Tibial artery (tissue), 4 donors: ENCODE data around the gene RGS7.
"Not testable (repeated sequence)": the region's sequence is repeated elsewhere in the genome, so short reads cannot be mapped to it uniquely, and the experiment has no call there.

ENCODE experiments used
- DNase-seq, 2 donors: peaks; one replicate each; pipeline ENCODE4 v3.0.0-alpha.2; 2019
- H3K27ac ChIP-seq, 2 donors: fragments of 200-600 bp; sonication (generic) in 1 of 2; 1 replicate in 1 of 2; 2 replicates in 1 of 2; pipeline ENCODE4 v1.5.1; 2018 to 2019; ENCODE audit warnings: mild to moderate bottlenecking in 1 of 2
- H3K27me3 ChIP-seq, 2 donors: fragments of 200-600 bp; sonication (generic) in 1 of 2; one replicate each; pipeline versions ENCODE4 v1.5.1 to v1.6.0; 2016 to 2019
- H3K36me3 ChIP-seq, 3 donors: fragments of 200-600 bp; sonication (generic) in 2 of 3; one replicate each; pipeline ENCODE4 v1.5.1; 2016 to 2019; ENCODE audit warnings: mild to moderate bottlenecking in 2 of 3
- H3K4me1 ChIP-seq, 4 donors: fragments of 200-600 bp; sonication (generic) in 2 of 4; 1 replicate in 3 of 4; 2 replicates in 1 of 4; pipeline ENCODE4 v1.5.1; 2016 to 2019
- H3K4me3 ChIP-seq, 2 donors: fragments of 200-600 bp; sonication (generic) in 1 of 2; 1 replicate in 1 of 2; 2 replicates in 1 of 2; pipeline ENCODE4 v1.5.1; 2018 to 2019; ENCODE audit warnings: mild to moderate bottlenecking in 2 of 2
- H3K9me3 ChIP-seq, 3 donors: fragments of 200-600 bp; sonication (generic) in 1 of 3; one replicate each; pipeline ENCODE4 v1.5.1; 2016 to 2019
- intact Hi-C: fragments of 100-400 bp; cut with DNase I; formaldehyde crosslinking; loops from one replicate; pipeline ENCODE4 v1.15.0; 2023; ENCODE audit warnings: low total_unique reads
- TF ChIP-seq, protein P1 (sequence below), 2 experiments: fragments of 200-600 bp in 1 of 2; fragments of 450-650 bp in 1 of 2; IDR thresholded peaks; one replicate each; pipeline ENCODE4 v1.5.1; 2017 to 2019; ENCODE audit warnings: antibody characterized with exemption in 2 of 2, mild to moderate bottlenecking in 1 of 2, moderate library complexity in 1 of 2

RGS7 gene

GRCh38 chr1:241225741-241226140 is 131.3 kb downstream of the RGS7 start:
- Histone ChIP-seq H3K4me3 (no peak overlapping the region), H3K9me3 (peaks cover 0 to 5% (median 0%) of the 10 kb centered on the region in 3 donors), H3K36me3 (no peaks in the 10 kb centered on the region), H3K27ac (no peak overlapping the region), H3K27me3 (no peaks in the 10 kb centered on the region), H3K4me1 (no peaks in the 10 kb centered on the region)
- intact Hi-C loops, result no loop called here
- TF ChIP-seq, protein P1, sequence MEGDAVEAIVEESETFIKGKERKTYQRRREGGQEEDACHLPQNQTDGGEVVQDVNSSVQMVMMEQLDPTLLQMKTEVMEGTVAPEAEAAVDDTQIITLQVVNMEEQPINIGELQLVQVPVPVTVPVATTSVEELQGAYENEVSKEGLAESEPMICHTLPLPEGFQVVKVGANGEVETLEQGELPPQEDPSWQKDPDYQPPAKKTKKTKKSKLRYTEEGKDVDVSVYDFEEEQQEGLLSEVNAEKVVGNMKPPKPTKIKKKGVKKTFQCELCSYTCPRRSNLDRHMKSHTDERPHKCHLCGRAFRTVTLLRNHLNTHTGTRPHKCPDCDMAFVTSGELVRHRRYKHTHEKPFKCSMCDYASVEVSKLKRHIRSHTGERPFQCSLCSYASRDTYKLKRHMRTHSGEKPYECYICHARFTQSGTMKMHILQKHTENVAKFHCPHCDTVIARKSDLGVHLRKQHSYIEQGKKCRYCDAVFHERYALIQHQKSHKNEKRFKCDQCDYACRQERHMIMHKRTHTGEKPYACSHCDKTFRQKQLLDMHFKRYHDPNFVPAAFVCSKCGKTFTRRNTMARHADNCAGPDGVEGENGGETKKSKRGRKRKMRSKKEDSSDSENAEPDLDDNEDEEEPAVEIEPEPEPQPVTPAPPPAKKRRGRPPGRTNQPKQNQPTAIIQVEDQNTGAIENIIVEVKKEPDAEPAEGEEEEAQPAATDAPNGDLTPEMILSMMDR (IDR thresholded peaks at IDR 0.05), result no peak
- DNase-seq, result no peak

DNA sequence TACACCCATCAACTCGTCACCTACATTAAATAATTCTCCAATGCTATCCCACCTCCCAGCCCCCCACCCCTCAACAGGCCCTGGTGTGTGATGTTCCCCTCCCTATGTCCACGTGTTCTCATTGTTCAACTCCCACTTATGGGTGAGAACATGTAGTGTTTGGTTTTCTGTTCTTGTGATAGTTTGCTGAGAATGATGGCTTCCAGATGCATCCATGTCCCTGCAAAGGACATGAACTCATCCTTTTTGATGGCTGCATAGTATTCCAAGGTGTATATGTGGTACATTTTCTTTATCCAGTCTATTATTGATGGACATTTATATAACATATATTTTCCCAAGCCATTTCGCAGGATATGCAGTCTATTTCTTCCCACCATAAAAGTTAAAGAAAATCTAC is 132.8 kb downstream of the RGS7 start:
- H3K4me3 ChIP-seq, H3K27ac ChIP-seq, H3K27me3 ChIP-seq, intact Hi-C loops, H3K9me3 ChIP-seq, H3K4me1 ChIP-seq, DNase-seq, H3K36me3 ChIP-seq: not testable (repeated sequence)

GRCh38 chr1:241222813-241223212 is 134.2 kb downstream of the RGS7 start:
- H3K9me3 ChIP-seq, H3K27me3 ChIP-seq, H3K27ac ChIP-seq, H3K4me1 ChIP-seq, H3K4me3 ChIP-seq, H3K36me3 ChIP-seq, intact Hi-C loops, DNase-seq: not testable (repeated sequence)

DNA sequence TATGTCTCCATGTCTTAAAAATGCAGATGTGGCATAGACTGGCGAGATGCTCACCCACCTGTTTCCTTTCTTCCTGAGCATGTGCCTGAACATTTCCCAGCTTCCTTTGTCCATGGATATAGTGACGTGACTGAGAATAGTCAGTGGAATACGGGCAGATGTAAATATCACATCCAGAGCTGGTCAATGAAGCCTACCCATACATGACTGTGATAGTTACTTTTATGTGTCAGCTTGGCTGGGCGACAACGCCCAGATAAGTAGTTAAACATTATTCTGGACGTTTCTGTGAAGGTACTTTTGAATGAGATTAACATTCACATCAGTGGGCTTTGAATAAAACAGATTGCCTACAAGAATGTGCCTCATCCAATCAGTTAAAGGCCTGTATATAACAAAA is 135.7 kb downstream of the RGS7 start:
- TF ChIP-seq, protein P1 (IDR thresholded peaks at IDR 0.05), result no peak
- H3K27me3 ChIP-seq, result no peaks in the 10 kb centered on the region
- no peaks in the 10 kb centered on the region for H3K36me3 ChIP-seq
- H3K4me3 ChIP-seq, result no peak overlapping the region
- no peak overlapping the region for H3K27ac ChIP-seq
- no peak for DNase-seq
- no peaks in the 10 kb centered on the region for H3K4me1 ChIP-seq
- peaks cover 0 to 9% (median 0%) of the 10 kb centered on the region in 3 donors for H3K9me3 ChIP-seq
- intact Hi-C loops, result no loop called here

DNA sequence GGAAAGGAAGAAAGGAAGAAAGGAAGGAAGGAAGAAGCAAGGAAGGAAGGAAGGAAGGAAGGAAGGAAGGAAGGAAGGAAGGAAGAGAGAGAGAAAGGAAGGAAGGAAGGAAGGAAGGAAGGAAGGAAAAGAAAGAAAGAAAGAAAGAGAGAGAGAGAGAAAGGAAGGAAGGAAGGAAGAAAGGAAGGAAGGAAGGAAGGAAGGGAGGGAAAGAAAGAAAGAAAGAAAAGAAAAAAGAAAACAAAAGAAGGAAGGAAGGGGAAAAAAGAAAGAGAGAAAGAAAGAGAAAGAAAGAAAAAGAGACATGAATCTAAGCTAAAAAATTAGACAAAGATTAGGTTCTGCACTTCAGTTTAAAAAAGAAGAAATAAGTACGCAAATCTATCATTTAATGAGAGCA is 136.1 kb downstream of the RGS7 start:
- H3K36me3 ChIP-seq, H3K4me1 ChIP-seq, H3K9me3 ChIP-seq, intact Hi-C loops, H3K27me3 ChIP-seq, H3K27ac ChIP-seq, H3K4me3 ChIP-seq, DNase-seq: not testable (repeated sequence)

GRCh38 chr1:241219449-241219848 is 137.6 kb downstream of the RGS7 start:
- DNase-seq, result no peak

GRCh38 chr1:241217516-241217915 is 139.5 kb downstream of the RGS7 start:
- H3K4me1 ChIP-seq, result no peaks in the 10 kb centered on the region

More at GRCh38 chr1:241219449-241219848, 137.6 kb downstream of the RGS7 start:
- intact Hi-C loops, result no loop called here
- Histone ChIP-seq H3K4me1 (no peaks in the 10 kb centered on the region), H3K4me3 (no peak overlapping the region), H3K36me3 (no peaks in the 10 kb centered on the region), H3K9me3 (peaks cover 0 to 7% (median 0%) of the 10 kb centered on the region in 3 donors), H3K27ac (no peak overlapping the region), H3K27me3 (no peaks in the 10 kb centered on the region)
- TF ChIP-seq, protein P1 (IDR thresholded peaks at IDR 0.05), result no peak

More at GRCh38 chr1:241217516-241217915, 139.5 kb downstream of the RGS7 start:
- TF ChIP-seq, protein P1 (IDR thresholded peaks at IDR 0.05), result no peak
- peaks cover 0 to 4% (median 0%) of the 10 kb centered on the region in 3 donors for H3K9me3 ChIP-seq
- no peak for DNase-seq
- H3K4me3 ChIP-seq, result no peak overlapping the region
- H3K27me3 ChIP-seq, result no peaks in the 10 kb centered on the region
- intact Hi-C loops, result no loop called here
- no peaks in the 10 kb centered on the region for H3K36me3 ChIP-seq
- H3K27ac ChIP-seq, result no peak overlapping the region
